CD14-positive monocyte (primary cell): ENCODE measurements around the gene KSR1. TPM values are rescaled to one million over a fixed set of nuclear protein-coding genes. Genes with fewer than 3 reads are reported as not detected.

Experiments used
- DNase-seq, 3 donors: peaks; one replicate each; pipeline ENCODE4 v3.0.0-alpha.2; 2011 to 2022
- H2AFZ ChIP-seq: 2 replicates; pipeline ENCODE4 v1.6.0; 2012; ENCODE audit warnings: mild to moderate bottlenecking, low read depth, low read length, inconsistent platforms; ENCODE audit not compliant: insufficient read depth, poor library complexity, severe bottlenecking
- H3K27ac ChIP-seq, 2 donors: 1 replicate in 1 of 2; 2 replicates in 1 of 2; pipeline ENCODE4 v1.5.1; 2012 to 2013; ENCODE audit warnings: low read length in 2 of 2, control low read depth in 1 of 2, inconsistent platforms in 1 of 2, low read depth in 1 of 2, mild to moderate bottlenecking in 1 of 2
- H3K27me3 ChIP-seq, 2 donors: one replicate each; pipeline versions ENCODE4 v1.6.0 to v1.6.1; 2011 to 2013; ENCODE audit warnings: low read length in 2 of 2; ENCODE audit not compliant: control insufficient read depth in 2 of 2, insufficient read depth in 2 of 2
- H3K36me3 ChIP-seq, 2 donors: replicated peaks in 1 of 2; 1 replicate in 1 of 2; 2 replicates in 1 of 2; pipeline versions ENCODE4 v1.5.1 to v1.6.1; 2012 to 2013; ENCODE audit warnings: low read length in 2 of 2, control low read depth in 1 of 2, inconsistent platforms in 1 of 2, mild to moderate bottlenecking in 1 of 2; ENCODE audit not compliant: insufficient read depth in 2 of 2, control insufficient read depth in 1 of 2
- H3K4me1 ChIP-seq, 2 donors: 1 replicate in 1 of 2; 2 replicates in 1 of 2; pipeline versions ENCODE4 v1.5.1 to v1.6.1; 2012 to 2013; ENCODE audit warnings: low read length in 2 of 2, control low read depth in 1 of 2, inconsistent platforms in 1 of 2, mild to moderate bottlenecking in 1 of 2, moderate library complexity in 1 of 2; ENCODE audit not compliant: insufficient read depth in 2 of 2, control insufficient read depth in 1 of 2
- H3K4me2 ChIP-seq: replicated peaks from 2 replicates; pipeline ENCODE3; 2012; ENCODE audit warnings: low read length, moderate library complexity, mild to moderate bottlenecking; ENCODE audit not compliant: poor library complexity, severe bottlenecking; ENCODE audit errors: extremely low read depth
- H3K4me3 ChIP-seq, 3 experiments: fragments of 200-600 bp in 1 of 3; sonication (generic) in 1 of 3; replicated peaks in 1 of 3; 1 replicate in 2 of 3; 2 replicates in 1 of 3; pipeline ENCODE4 v1.5.1; 2011 to 2013; ENCODE audit warnings: low read length in 3 of 3, mild to moderate bottlenecking in 3 of 3, control low read depth in 2 of 3, low read depth in 2 of 3, inconsistent platforms in 1 of 3, moderate library complexity in 1 of 3
- H3K79me2 ChIP-seq: 2 replicates; pipeline ENCODE4 v1.6.0; 2012; ENCODE audit warnings: mild to moderate bottlenecking, control low read depth, inconsistent platforms, low read length, moderate library complexity; ENCODE audit not compliant: insufficient read depth
- H3K9ac ChIP-seq: 2 replicates; pipeline ENCODE4 v1.6.0; 2017; ENCODE audit warnings: low read length, mild to moderate bottlenecking; ENCODE audit not compliant: insufficient read depth, poor library complexity, severe bottlenecking
- H3K9me3 ChIP-seq, 2 donors: replicated peaks in 1 of 2; 1 replicate in 1 of 2; 2 replicates in 1 of 2; pipeline versions ENCODE4 v1.5.1 to v1.6.1; 2012 to 2013; ENCODE audit warnings: low read length in 2 of 2, control low read depth in 1 of 2; ENCODE audit not compliant: control insufficient read depth in 1 of 2, insufficient read depth in 1 of 2
- H4K20me1 ChIP-seq: 2 replicates; pipeline ENCODE4 v1.6.0; 2012; ENCODE audit warnings: mild to moderate bottlenecking, low read length, control low read depth, moderate library complexity; ENCODE audit not compliant: insufficient read depth
- H3K27ac Mint-ChIP-seq, 7 donors: one replicate each; pipeline ENCODE4 v1.8.0; 2020; ENCODE audit warnings: mild to moderate bottlenecking in 7 of 7, mixed read lengths in 7 of 7, moderate library complexity in 6 of 7, inconsistent platforms in 2 of 7
- H3K27me3 Mint-ChIP-seq, 3 donors: one replicate each; pipeline ENCODE4 v1.8.0; 2021 to 2022; ENCODE audit warnings: low read depth in 3 of 3, mild to moderate bottlenecking in 3 of 3, mixed read lengths in 3 of 3, moderate library complexity in 3 of 3, inconsistent platforms in 1 of 3
- H3K36me3 Mint-ChIP-seq, 2 donors: one replicate each; pipeline ENCODE4 v1.8.0; 2020; ENCODE audit warnings: mixed read lengths in 2 of 2, inconsistent platforms in 1 of 2, mild to moderate bottlenecking in 1 of 2
- H3K4me1 Mint-ChIP-seq: one replicate; pipeline ENCODE4 v1.8.0; 2020; ENCODE audit warnings: mild to moderate bottlenecking, mixed read lengths
- H3K4me3 Mint-ChIP-seq, 2 donors: one replicate each; pipeline ENCODE4 v1.8.0; 2020; ENCODE audit warnings: mild to moderate bottlenecking in 2 of 2, mixed read lengths in 2 of 2, moderate library complexity in 1 of 2
- H3K9me3 Mint-ChIP-seq, 7 donors: one replicate each; pipeline ENCODE4 v1.8.0; 2020 to 2022; ENCODE audit warnings: mixed read lengths in 7 of 7, mild to moderate bottlenecking in 6 of 7, moderate library complexity in 6 of 7, inconsistent platforms in 2 of 7
- CTCF ChIP-seq: fragments of 200-600 bp; IDR thresholded peaks from one replicate; pipeline ENCODE4 v1.8.0; 2022; ENCODE audit warnings: antibody characterized with exemption, mild to moderate bottlenecking
- WGBS: methylation state at CpG from one replicate; pipeline ENCODE4 v1.1.5; 2013; ENCODE audit warnings: missing lambda C conversion rate; ENCODE audit not compliant: insufficient coverage; 5-methylcytosine and 5-hydroxymethylcytosine counted together
- intact Hi-C, 2 donors: fragments of 100-400 bp; cut with micrococcal nuclease; formaldehyde crosslinking; loops; one replicate each; pipeline versions ENCODE4 v1.15.0 to v1.15.1; 2023
- polyA plus RNA-seq, 3 donors: library from polyadenylated mRNA; depleted of rRNA in 1 of 3; unstranded in 2 of 3; stranded (reverse) in 1 of 3; fragments of 300-500 nt in 2 of 3; fragments of >200 nt in 1 of 3; fragmentation: Illumina TruSeq in 2 of 3; gene quantifications; 1 replicate in 2 of 3; 2 replicates in 1 of 3; pipeline ENCODE4 v1.2.3, GENCODE V29; 2012 to 2021

The KSR1 gene
- polyA plus RNA-seq, 3 donors: 1.2 to 111 (median 4.2) TPM

- H3K27ac Mint-ChIP-seq: peak overlapping the region; percentile 91 to 97 (median 95)
- no peaks in the 10 kb centered on the region for H3K9me3 ChIP-seq
- DNase-seq: no peak
- intact Hi-C loops: loop anchor here in 1 of 2 donors (2.0 kb wide), 1 partner anchor 13 kb away; no protein-coding TSS in a partner anchor
- 100% methylated on average over 2 of the region's 3 CpGs for WGBS
- peaks cover 86% of the 10 kb centered on the region for H4K20me1 ChIP-seq
- peak overlapping the region; percentile 87 to 90 for H3K27ac ChIP-seq
- H3K4me3 Mint-ChIP-seq: peak overlapping the region; percentile 63 to 88
- peaks cover 38 to 40% of the 10 kb centered on the region in 2 donors for H3K4me1 ChIP-seq
- peaks cover 0 to 3% (median 0%) of the 10 kb centered on the region in 3 donors for H3K27me3 Mint-ChIP-seq
- no peaks in the 10 kb centered on the region for H3K27me3 ChIP-seq
- peaks cover 93% of the 10 kb centered on the region for H3K79me2 ChIP-seq
- H3K36me3 ChIP-seq: no peaks in the 10 kb centered on the region
- peaks cover 69% of the 10 kb centered on the region for H3K4me1 Mint-ChIP-seq
- H3K4me2 ChIP-seq: peak overlapping the region; percentile 57
- no peak for TF ChIP-seq CTCF
- no peak overlapping the region for H2AFZ ChIP-seq
- H3K4me3 ChIP-seq: peak overlapping the region in 1 of 3 experiments; percentile 51
- no peaks in the 10 kb centered on the region for H3K9me3 Mint-ChIP-seq
- H3K9ac ChIP-seq: peak overlapping the region; percentile 54
- peaks cover 12 to 21% of the 10 kb centered on the region in 2 donors for H3K36me3 Mint-ChIP-seq
These were observed 83.6 kb downstream of the KSR1 start for GRCh38 chr17:27539794-27540317.

- peak overlapping the region; percentile 54 for H3K9ac ChIP-seq
These were observed 84.3 kb downstream of the KSR1 start for GRCh38 chr17:27540318-27541101.

More at GRCh38 chr17:27540318-27541101, 84.3 kb downstream of the KSR1 start:
- peaks cover 88% of the 10 kb centered on the region for H4K20me1 ChIP-seq
- peaks cover 93% of the 10 kb centered on the region for H3K79me2 ChIP-seq
- DNase-seq: peak; percentile 69 to 90 (median 70)
- H3K27ac ChIP-seq: peak overlapping the region; percentile 87 to 90
- no peaks in the 10 kb centered on the region for H3K27me3 ChIP-seq
- Mint-ChIP-seq H3K9me3 (no peaks in the 10 kb centered on the region), H3K4me1 (peaks cover 69% of the 10 kb centered on the region), H3K4me3 (peak overlapping the region; percentile 63 to 88), H3K27ac (peak overlapping the region; percentile 91 to 97 (median 95)), H3K36me3 (peaks cover 10 to 21% of the 10 kb centered on the region in 2 donors), H3K27me3 (peaks cover 0 to 3% (median 0%) of the 10 kb centered on the region in 3 donors)
- no peaks in the 10 kb centered on the region for H3K36me3 ChIP-seq
- WGBS: 22% methylated on average over 13 of the region's 16 CpGs
- H3K9me3 ChIP-seq: no peaks in the 10 kb centered on the region
- H3K4me3 ChIP-seq: peak overlapping the region in 1 of 3 experiments; percentile 51
- TF ChIP-seq CTCF: no peak
- peak overlapping the region; percentile 57 for H3K4me2 ChIP-seq
- peaks cover 44 to 47% of the 10 kb centered on the region in 2 donors for H3K4me1 ChIP-seq
- H2AFZ ChIP-seq: peak overlapping the region; percentile 62
- intact Hi-C loops: loop anchor here in 1 of 2 donors (2.0 kb wide), 1 partner anchor 14 kb away; no protein-coding TSS in a partner anchor
